Glutamatergic neuron (in vitro differentiated cells): ENCODE results near the gene STH. TPM values are rescaled to one million over a fixed set of nuclear protein-coding genes. Genes with fewer than 3 reads are reported as not detected.
"Not testable (repeated sequence)": the region's sequence is repeated elsewhere in the genome, so short reads cannot be mapped to it uniquely, and the experiment has no call there.

Experiments
- DNase-seq: peaks from one replicate; pipeline ENCODE4 v3.0.0; 2022
- H3K27ac Mint-ChIP-seq: one replicate; pipeline ENCODE4 v1.8.0; 2020; ENCODE audit warnings: mild to moderate bottlenecking, mixed read lengths, inconsistent platforms; ENCODE audit not compliant: unreplicated experiment
- H3K27me3 Mint-ChIP-seq: one replicate; pipeline ENCODE4 v1.8.0; 2020; ENCODE audit warnings: mild to moderate bottlenecking, moderate library complexity, mixed read lengths, inconsistent platforms; ENCODE audit not compliant: unreplicated experiment
- H3K36me3 Mint-ChIP-seq: one replicate; pipeline ENCODE4 v1.8.0; 2020; ENCODE audit warnings: mild to moderate bottlenecking, mixed read lengths, inconsistent platforms; ENCODE audit not compliant: unreplicated experiment
- H3K4me1 Mint-ChIP-seq: one replicate; pipeline ENCODE4 v1.8.0; 2020; ENCODE audit warnings: mild to moderate bottlenecking, low read depth, mixed read lengths, inconsistent platforms; ENCODE audit not compliant: unreplicated experiment
- H3K4me3 Mint-ChIP-seq: one replicate; pipeline ENCODE4 v1.8.0; 2020; ENCODE audit warnings: mild to moderate bottlenecking, mixed read lengths, inconsistent platforms; ENCODE audit not compliant: unreplicated experiment
- H3K9me3 Mint-ChIP-seq: one replicate; pipeline ENCODE4 v1.8.0; 2020; ENCODE audit warnings: mild to moderate bottlenecking, moderate library complexity, mixed read lengths, inconsistent platforms; ENCODE audit not compliant: unreplicated experiment
- total RNA-seq: library from RNA; stranded (reverse); fragmentation: NEBNext Ultra II Directional; extraction: Animal tissue kit (Norgen Biotek cat#: 25700); gene quantifications from one replicate; pipeline ENCODE4 v1.2.1, GENCODE V29; 2021; ENCODE audit not compliant: unreplicated experiment
- TF ChIP-seq, protein P1 (sequence below): fragments of 200-600 bp; sonication (generic); IDR thresholded peaks from one replicate; pipeline ENCODE4 v1.5.0; 2021; ENCODE audit not compliant: partially characterized antibody, unreplicated experiment

Gene STH
- total RNA-seq, 1 donor from 2014 or later, result 4.1 TPM

GRCh38 chr17:45952814-45953320 is 46.2 kb upstream of the STH start:
- DNase-seq, result no peak
- Mint-ChIP-seq H3K4me1 (peaks cover 3% of the 10 kb centered on the region), H3K36me3 (no peaks in the 10 kb centered on the region), H3K9me3 (peaks cover 7% of the 10 kb centered on the region), H3K27me3 (peaks cover 2% of the 10 kb centered on the region), H3K4me3 (no peak overlapping the region), H3K27ac (no peak overlapping the region)
- TF ChIP-seq, protein P1, sequence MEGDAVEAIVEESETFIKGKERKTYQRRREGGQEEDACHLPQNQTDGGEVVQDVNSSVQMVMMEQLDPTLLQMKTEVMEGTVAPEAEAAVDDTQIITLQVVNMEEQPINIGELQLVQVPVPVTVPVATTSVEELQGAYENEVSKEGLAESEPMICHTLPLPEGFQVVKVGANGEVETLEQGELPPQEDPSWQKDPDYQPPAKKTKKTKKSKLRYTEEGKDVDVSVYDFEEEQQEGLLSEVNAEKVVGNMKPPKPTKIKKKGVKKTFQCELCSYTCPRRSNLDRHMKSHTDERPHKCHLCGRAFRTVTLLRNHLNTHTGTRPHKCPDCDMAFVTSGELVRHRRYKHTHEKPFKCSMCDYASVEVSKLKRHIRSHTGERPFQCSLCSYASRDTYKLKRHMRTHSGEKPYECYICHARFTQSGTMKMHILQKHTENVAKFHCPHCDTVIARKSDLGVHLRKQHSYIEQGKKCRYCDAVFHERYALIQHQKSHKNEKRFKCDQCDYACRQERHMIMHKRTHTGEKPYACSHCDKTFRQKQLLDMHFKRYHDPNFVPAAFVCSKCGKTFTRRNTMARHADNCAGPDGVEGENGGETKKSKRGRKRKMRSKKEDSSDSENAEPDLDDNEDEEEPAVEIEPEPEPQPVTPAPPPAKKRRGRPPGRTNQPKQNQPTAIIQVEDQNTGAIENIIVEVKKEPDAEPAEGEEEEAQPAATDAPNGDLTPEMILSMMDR, result no peak

DNA sequence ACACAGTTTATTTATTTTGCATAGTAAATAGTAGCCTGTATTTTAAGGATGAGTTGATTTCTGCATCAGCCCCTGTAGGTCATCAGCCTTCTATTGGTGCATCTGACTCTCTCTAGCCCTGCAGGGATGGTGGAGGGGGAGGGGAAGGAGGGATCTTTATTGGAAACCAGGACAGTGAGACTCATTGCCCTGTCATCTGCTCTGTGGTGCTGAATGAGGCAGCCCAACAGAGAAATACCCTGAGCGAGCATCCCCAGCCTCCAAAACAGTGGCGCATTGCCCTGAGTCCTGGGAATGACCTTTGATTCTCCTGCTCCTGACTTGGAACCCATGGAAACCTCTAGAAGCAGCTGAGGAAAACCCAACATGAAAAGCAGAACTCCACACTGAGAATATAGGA is 45.5 kb upstream of the STH start:
- H3K4me1 Mint-ChIP-seq, result peaks cover 3% of the 10 kb centered on the region

GRCh38 chr17:45954914-45955313 is 44.1 kb upstream of the STH start:
- no peak overlapping the region for H3K4me3 Mint-ChIP-seq
- H3K9me3 Mint-ChIP-seq, result peaks cover 6% of the 10 kb centered on the region
- no peaks in the 10 kb centered on the region for H3K4me1 Mint-ChIP-seq
- DNase-seq, result no peak
- peaks cover 2% of the 10 kb centered on the region for H3K27me3 Mint-ChIP-seq
- TF ChIP-seq, protein P1, result no peak
- no peak overlapping the region for H3K27ac Mint-ChIP-seq
- H3K36me3 Mint-ChIP-seq, result no peaks in the 10 kb centered on the region

More for the DNA sequence above, 45.5 kb upstream of the STH start:
- H3K36me3 Mint-ChIP-seq, result no peaks in the 10 kb centered on the region
- no peak overlapping the region for H3K27ac Mint-ChIP-seq
- no peak for DNase-seq
- no peak overlapping the region for H3K4me3 Mint-ChIP-seq
- H3K9me3 Mint-ChIP-seq, result peaks cover 7% of the 10 kb centered on the region
- TF ChIP-seq, protein P1, result no peak
- peaks cover 2% of the 10 kb centered on the region for H3K27me3 Mint-ChIP-seq

- Mint-ChIP-seq H3K27ac (no peak overlapping the region), H3K27me3 (peaks cover 2% of the 10 kb centered on the region), H3K4me1 (no peaks in the 10 kb centered on the region), H3K4me3 (no peak overlapping the region), H3K9me3 (peaks cover 6% of the 10 kb centered on the region), H3K36me3 (no peaks in the 10 kb centered on the region)
- TF ChIP-seq, protein P1, result no peak
- DNase-seq, result no peak
These were observed 43.7 kb upstream of the STH start for GRCh38 chr17:45955326-45955725.

GRCh38 chr17:45956090-45956489 is 43.0 kb upstream of the STH start:
- Mint-ChIP-seq H3K4me1 (no peaks in the 10 kb centered on the region), H3K4me3 (no peak overlapping the region), H3K9me3 (peaks cover 6% of the 10 kb centered on the region), H3K27me3 (no peaks in the 10 kb centered on the region), H3K36me3 (no peaks in the 10 kb centered on the region), H3K27ac (no peak overlapping the region)
- DNase-seq, result no peak
- TF ChIP-seq, protein P1, result no peak

DNA sequence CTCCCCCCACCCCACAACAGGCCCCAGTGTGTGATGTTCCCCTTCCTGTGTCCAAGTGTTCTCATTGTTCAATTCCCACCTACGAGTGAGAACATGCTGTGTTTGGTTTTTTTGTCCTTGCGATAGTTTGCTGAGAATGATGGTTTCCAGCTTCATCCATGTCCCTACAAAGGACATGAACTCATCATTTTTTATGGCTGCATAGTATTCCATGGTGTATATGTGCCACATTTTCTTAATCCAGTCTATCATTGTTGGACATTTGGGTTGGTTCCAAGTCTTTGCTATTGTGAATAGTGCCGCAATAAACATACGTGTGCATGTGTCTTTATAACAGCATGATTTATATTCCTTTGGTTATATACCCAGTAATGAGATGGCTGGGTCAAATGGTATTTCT is 42.3 kb upstream of the STH start:
- not testable (repeated sequence) for H3K4me1 Mint-ChIP-seq, H3K27me3 Mint-ChIP-seq, H3K9me3 Mint-ChIP-seq

More for the DNA sequence above, 42.3 kb upstream of the STH start:
- H3K27ac Mint-ChIP-seq, DNase-seq, H3K36me3 Mint-ChIP-seq, H3K4me3 Mint-ChIP-seq: not testable (repeated sequence)
